Cardiac septum (tissue), 1 donor: ENCODE measurements around the gene SPDYE17. TPM values are rescaled to one million over a fixed set of nuclear protein-coding genes. Genes with fewer than 3 reads are reported as not detected.
"Not testable (repeated sequence)": the region's sequence is repeated elsewhere in the genome, so short reads cannot be mapped to it uniquely, and the experiment has no call there.

Experiments
- DNase-seq: peaks from one replicate; pipeline ENCODE4 v3.0.0-alpha.2; 2020; ENCODE audit warnings: low spot score
- intact Hi-C: fragments of 100-400 bp; cut with DNase I; formaldehyde crosslinking; loops from one replicate; pipeline ENCODE4 v1.14.0; 2022
- total RNA-seq: library from RNA; stranded (reverse); fragmentation: NEBNext Ultra II Directional; extraction: Animal tissue kit (Norgen Biotek cat#: 25700); gene quantifications from one replicate; pipeline ENCODE4 v1.2.1, GENCODE V29; 2021
- donor health status: DM: no; HTN: no; CAD: no.

Gene SPDYE17
- total RNA-seq, 1 donor from 2014 or later, result not detected

- intact Hi-C loops, result not testable (repeated sequence)
- peak; percentile 61 for DNase-seq
Measured at GRCh38 chr7:76980576-76980975, 51.6 kb downstream of the SPDYE17 start.

- intact Hi-C loops, result not testable (repeated sequence)
Measured at GRCh38 chr7:76977761-76978367, 54.3 kb downstream of the SPDYE17 start.

DNA sequence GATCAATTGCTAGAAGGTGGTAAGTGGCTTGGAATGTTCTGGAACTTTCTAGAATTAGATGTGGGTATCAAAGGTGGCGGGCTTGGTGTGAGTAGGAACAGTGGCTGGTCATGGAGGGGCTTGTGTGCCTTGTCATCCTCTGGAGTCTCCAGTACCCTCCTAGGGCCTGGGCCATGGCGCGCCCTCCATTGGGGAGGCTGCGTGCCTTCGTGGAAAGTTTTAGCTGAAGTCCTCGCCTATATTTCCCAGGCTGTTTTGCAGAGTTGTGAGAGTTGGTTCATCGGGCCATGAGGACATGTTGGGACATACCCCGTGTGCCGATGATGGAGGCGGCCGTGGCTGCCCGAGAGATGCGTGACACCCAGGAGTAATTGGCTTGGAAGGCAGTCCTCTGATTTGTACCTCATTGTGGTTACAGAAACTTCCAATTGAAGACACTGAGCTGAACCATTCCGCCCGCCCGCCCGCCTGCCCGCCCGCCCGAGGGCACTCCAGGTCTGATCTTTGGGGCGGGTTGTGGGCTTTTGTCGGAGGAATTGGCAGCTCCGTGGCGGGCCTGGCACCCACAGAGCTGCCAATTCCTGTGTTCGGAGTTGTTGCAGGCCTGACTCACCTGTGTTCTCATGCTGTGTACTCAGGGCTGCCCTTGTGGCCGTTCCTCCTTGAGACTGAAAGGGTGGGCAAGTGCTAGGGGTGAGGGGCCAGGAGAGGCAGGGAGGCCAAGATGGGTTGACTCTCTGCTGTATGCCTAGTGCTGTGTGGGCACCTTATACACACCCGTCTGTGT lies 57.2 kb downstream of the SPDYE17 start:
- intact Hi-C loops, result not testable (repeated sequence)

More at GRCh38 chr7:76977761-76978367, 54.3 kb downstream of the SPDYE17 start:
- DNase-seq, result peak; percentile 22

GRCh38 chr7:76974336-76974735 lies 57.8 kb downstream of the SPDYE17 start:
- intact Hi-C loops, result not testable (repeated sequence)

More for the DNA sequence above, 57.2 kb downstream of the SPDYE17 start:
- not testable (repeated sequence) for DNase-seq

DNA sequence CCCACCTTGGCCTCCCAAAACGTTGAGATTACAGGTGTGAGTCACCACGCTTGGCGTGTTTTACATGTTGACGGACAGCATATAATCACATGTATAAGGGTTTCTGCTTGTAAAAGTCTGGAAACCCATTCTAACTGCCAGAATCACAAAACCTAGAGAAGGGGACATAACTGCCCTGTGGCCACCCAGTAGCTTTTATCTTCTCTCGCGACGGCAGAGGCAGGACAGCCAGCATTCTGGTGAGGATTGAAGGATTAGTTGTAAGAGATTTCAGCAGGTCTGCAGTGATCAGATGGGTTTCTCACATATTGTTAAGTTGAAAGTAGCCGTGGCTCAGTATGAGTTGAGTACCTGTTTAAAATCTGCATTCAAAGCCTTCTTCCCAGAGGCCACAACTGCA lies 59.8 kb downstream of the SPDYE17 start:
- DNase-seq, intact Hi-C loops: not testable (repeated sequence)

More at GRCh38 chr7:76974336-76974735, 57.8 kb downstream of the SPDYE17 start:
- DNase-seq, result not testable (repeated sequence)

Other genes starting within 250 kb of the SPDYE17 start
- gene SPDYE18, start 30.2 kb upstream of the SPDYE17 start, total RNA-seq, result 0.51 TPM
- 4.3 TPM for gene CCDC146, start 90.3 kb upstream of the SPDYE17 start, total RNA-seq
- gene FGL2, start 167.5 kb upstream of the SPDYE17 start, total RNA-seq, result 6.0 TPM